ENCODE results near the gene RALBP1.

GRCh38 chr18:9488538-9488937, 13.2 kb downstream of the RALBP1 start:
- TF ChIP-seq CTCF (IDR thresholded peaks at IDR 0.05), result no peak
- no peak for TF ChIP-seq POLR2A (IDR thresholded peaks at IDR 0.05)

Data from testis (tissue), 2 donors.